Dermis blood vessel endothelial cell (primary cell): ENCODE measurements around the gene TCF15. TPM values are rescaled to one million over a fixed set of nuclear protein-coding genes. Genes with fewer than 3 reads are reported as not detected.

ENCODE experiments used
- DNase-seq: peaks from one replicate; pipeline ENCODE4 v3.0.0; 2010
- total RNA-seq: library from RNA; depleted of rRNA; stranded (reverse); fragments of >200 nt; gene quantifications from 2 replicates; pipeline ENCODE4 v1.2.3, GENCODE V29; 2014

TCF15 gene
- total RNA-seq, 1 donor from 2014 or later, result 2.0 TPM

- peak; percentile 83 for DNase-seq
Measured at GRCh38 chr20:577167-577791, 32.8 kb downstream of the TCF15 start.

- peak; percentile 81 for DNase-seq
Measured at GRCh38 chr20:576156-576555, 34.0 kb downstream of the TCF15 start.

DNA sequence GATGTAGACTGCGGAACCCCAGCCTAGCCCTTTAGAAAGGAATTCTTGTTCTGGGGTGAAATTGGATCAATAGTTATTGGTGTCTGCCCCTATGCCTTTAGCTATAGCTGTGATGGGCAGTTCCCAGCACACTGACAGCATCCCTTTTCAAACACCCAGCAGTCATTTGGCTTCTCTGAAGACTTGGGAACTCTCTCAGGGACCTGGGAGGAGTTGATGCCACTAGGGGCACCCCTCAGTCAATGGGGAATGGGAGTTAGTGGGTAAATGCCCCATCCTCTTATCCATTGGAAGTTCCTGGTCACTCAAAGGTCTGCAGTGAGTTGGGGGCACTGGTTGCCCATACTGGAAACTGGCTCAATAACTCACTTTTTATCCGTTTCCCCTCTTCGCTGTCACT, 34.9 kb downstream of the TCF15 start:
- no peak for DNase-seq

GRCh38 chr20:574297-574942, 35.7 kb downstream of the TCF15 start:
- peak; percentile 88 for DNase-seq

GRCh38 chr20:573414-574296, 36.5 kb downstream of the TCF15 start:
- DNase-seq, result no peak

DNA sequence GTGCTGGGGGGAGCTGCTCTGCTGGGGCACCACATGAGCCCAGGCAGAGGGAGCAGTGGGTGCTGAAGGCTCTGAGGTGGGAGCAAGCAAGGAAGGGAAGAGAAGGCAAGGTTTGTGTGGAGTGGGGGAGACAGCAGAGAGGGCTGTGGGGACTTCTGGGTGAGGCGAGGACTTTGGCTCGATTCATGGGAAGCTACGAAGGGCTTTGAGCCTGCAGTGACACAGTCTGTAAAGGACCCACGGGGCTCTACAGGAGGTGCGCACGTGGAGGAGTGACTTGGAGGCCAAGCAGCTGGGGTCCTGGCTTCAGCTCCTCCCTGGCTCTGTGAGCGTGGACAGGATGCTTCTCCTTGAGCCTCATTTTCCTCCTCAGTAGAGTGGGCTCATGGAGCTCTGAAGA, 37.4 kb downstream of the TCF15 start:
- DNase-seq, result no peak

GRCh38 chr20:571754-572441, 38.2 kb downstream of the TCF15 start:
- DNase-seq, result peak; percentile 57

- peak; percentile 52 for DNase-seq
Measured at GRCh38 chr20:568673-569415, 41.3 kb downstream of the TCF15 start.

DNA sequence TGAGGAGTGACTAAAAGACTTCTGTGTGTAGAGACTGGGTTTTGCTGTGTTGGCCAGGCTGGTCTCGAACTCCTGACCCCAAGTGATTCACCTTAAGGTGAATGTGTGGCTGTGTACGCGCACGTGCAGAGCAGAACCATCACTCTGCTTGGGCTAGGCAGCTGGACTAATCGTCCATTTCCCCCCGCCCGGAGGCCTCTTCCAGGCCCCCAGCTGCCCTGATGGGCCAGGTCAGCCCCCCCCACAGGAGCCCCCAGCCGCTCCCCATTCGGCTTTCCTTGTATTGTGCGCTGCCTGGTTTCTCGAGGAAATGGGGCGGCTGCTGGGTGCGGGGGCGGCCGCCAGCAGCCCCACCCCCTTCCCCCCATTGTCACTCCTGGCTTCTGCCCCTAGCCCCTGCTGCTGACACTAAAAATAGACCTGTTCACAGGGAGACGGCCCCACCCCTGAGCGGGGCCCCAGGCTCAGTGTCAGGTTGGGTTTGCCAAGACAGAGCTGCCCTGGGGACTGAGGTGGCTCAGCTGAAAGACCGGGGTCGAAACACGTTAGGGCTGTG, 41.9 kb downstream of the TCF15 start:
- peak; percentile 59 for DNase-seq

DNA sequence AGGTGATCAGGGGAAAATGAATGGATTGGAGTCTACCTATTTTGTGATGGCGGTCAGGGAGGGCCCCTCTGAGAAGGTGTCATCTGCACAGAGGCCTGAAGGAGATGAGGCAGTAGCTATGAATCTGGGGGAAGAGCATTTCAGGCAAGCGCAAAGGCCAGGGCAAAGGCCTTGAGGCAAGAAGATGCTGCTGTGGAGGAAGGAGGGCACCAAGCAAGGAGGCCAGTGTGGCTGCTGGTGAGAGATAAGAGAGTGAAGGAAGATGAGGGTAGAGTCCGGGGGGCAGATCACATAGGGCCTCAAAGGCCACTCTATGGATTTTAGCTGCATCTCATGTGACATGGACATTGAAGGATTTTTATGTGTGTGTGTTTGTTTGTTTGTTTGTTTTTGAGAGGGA, 45.9 kb downstream of the TCF15 start:
- no peak for DNase-seq

GRCh38 chr20:563187-563586, 46.9 kb downstream of the TCF15 start:
- no peak for DNase-seq

- no peak for DNase-seq
Measured at GRCh38 chr20:562232-562897, 47.7 kb downstream of the TCF15 start.

DNA sequence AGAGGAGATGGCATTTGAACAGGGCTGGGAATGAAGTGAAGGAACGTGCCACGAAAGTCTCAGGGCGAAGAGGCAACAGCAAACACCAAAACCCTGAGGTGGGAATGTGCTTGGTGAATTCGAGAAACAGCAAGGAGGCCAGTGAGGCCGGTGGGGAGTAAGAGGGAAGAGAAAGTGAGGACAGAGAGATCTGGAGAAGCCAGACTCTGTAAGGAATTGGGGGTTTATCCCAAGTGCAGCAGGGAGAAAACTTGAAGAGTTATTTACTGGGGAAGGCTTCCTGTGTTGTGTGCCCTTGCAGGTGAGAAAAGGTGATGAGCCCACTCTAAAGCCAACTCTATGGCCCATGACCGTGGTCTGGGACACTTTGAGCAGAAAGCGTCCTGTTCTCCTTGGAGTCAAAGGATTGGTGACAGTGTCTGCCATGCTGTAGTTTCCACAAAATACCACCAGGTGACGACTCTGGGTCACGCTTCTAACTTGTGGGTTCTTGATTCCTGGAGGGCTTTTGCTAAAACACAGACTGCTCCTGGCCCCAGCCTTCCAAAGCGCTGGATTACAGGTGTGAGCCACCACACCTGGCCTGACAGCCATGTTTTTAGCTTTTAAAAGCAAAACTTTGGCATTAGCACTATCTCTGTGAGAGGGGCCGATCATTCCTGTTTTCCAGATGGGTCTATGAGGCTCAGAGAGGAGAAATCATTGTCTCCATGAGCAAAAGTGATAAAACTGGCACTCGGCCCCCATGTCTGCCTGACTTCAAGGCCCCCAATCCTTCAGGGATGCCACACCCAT, 48.5 kb downstream of the TCF15 start:
- peak; percentile 89 for DNase-seq

- DNase-seq, result no peak
Measured at GRCh38 chr20:560680-561079, 49.4 kb downstream of the TCF15 start.

- DNase-seq, result no peak
Measured at GRCh38 chr20:558117-558516, 52.0 kb downstream of the TCF15 start.

DNA sequence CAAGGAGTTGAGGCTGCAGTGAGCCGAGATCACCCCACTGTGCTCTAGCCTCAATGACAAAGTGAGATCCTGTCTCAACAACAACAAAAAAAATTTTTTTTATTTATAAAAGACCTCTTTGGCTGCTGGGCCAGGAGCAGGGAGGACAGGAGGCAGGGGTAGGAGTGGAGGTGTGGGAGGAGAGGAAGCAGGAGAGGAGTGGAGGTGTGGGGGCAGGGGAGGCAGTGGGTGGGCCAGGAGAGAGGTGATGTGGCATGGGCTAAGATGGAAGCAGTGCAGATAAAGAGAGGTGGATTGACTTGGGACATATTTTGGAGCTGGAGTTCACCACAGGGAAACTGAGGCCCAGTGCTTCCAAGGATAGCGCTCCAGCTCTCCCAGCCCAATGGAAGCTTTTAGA, 53.1 kb downstream of the TCF15 start:
- DNase-seq, result no peak

GRCh38 chr20:555976-556385, 54.1 kb downstream of the TCF15 start:
- DNase-seq, result no peak
